NK-92 (cell line): ENCODE measurements around the gene AK8.

Experiments used
- DNase-seq: peaks from one replicate; lab custom pipeline; 2025; ENCODE audit not compliant: unreplicated experiment; lab: John Stamatoyannopoulos, UW

AK8 gene

GRCh38 chr9:132887181-132888120 lies 9.4 kb upstream of the AK8 start:
- DNase-seq, result no peak

- DNase-seq, result no peak
These were observed 8.2 kb upstream of the AK8 start for GRCh38 chr9:132886334-132886725.

GRCh38 chr9:132885720-132886333 lies 7.7 kb upstream of the AK8 start:
- DNase-seq, result no peak

- DNase-seq, result no peak
These were observed 5.5 kb upstream of the AK8 start for GRCh38 chr9:132883349-132884294.

GRCh38 chr9:132882616-132883015 lies 4.5 kb upstream of the AK8 start:
- DNase-seq, result no peak

- no peak for DNase-seq
These were observed 3.7 kb upstream of the AK8 start for GRCh38 chr9:132881826-132882225.

GRCh38 chr9:132880324-132880661 lies 2.2 kb upstream of the AK8 start:
- no peak for DNase-seq

- no peak for DNase-seq
These were observed 1.6 kb upstream of the AK8 start for GRCh38 chr9:132879457-132880323.

GRCh38 chr9:132878695-132879456 lies 792 bp upstream of the AK8 start, which contains the start of gene SPACA9:
TSS of gene SPACA9 (plus strand) at chr9:132878898. CDS start at chr9:132883948, 5,050 bp downstream.
- no peak for DNase-seq

GRCh38 chr9:132877458-132877823 lies 643 bp downstream of the AK8 start:
- DNase-seq, result no peak

GRCh38 chr9:132876849-132877248 lies 1.2 kb downstream of the AK8 start:
- no peak for DNase-seq

- no peak for DNase-seq
These were observed 2.9 kb downstream of the AK8 start for GRCh38 chr9:132875159-132875558.

GRCh38 chr9:132873403-132873802 lies 4.7 kb downstream of the AK8 start:
- no peak for DNase-seq

- no peak for DNase-seq
These were observed 8.8 kb downstream of the AK8 start for GRCh38 chr9:132869266-132869665.

- DNase-seq, result no peak
These were observed 11.2 kb downstream of the AK8 start for GRCh38 chr9:132866898-132867297.

- DNase-seq, result no peak
These were observed 13.4 kb downstream of the AK8 start for GRCh38 chr9:132864691-132865090.

GRCh38 chr9:132864277-132864676 lies 13.8 kb downstream of the AK8 start:
- no peak for DNase-seq

GRCh38 chr9:132863096-132863495 lies 15.0 kb downstream of the AK8 start:
- DNase-seq, result no peak

GRCh38 chr9:132862533-132862932 lies 15.6 kb downstream of the AK8 start:
- DNase-seq, result no peak

GRCh38 chr9:132861666-132862065 lies 16.4 kb downstream of the AK8 start:
- DNase-seq, result no peak
